ENCODE measurements around the gene CYP1A1. TPM values are rescaled to one million over a fixed set of nuclear protein-coding genes. Genes with fewer than 3 reads are reported as not detected.
"Not testable (repeated sequence)": the region's sequence is repeated elsewhere in the genome, so short reads cannot be mapped to it uniquely, and the experiment has no call there.

CYP1A1 gene
- polyA plus RNA-seq, 4 donors: 0.03 to 0.11 TPM; not detected in 2

- not testable (repeated sequence) for DNase-seq (ENCODE audit: low read depth in 4 of 4, low spot score in 3 of 4)
These were observed 12.9 kb upstream of the CYP1A1 start for GRCh38 chr15:74738239-74738638.

- DNase-seq (ENCODE audit: low read depth in 4 of 4, low spot score in 3 of 4): no peak
These were observed 10.0 kb upstream of the CYP1A1 start for GRCh38 chr15:74735305-74735704.

GRCh38 chr15:74733269-74733668 is 7.9 kb upstream of the CYP1A1 start:
- DNase-seq (ENCODE audit: low read depth in 4 of 4, low spot score in 3 of 4): no peak

GRCh38 chr15:74732846-74733245 is 7.5 kb upstream of the CYP1A1 start:
- no peak for DNase-seq (ENCODE audit: low read depth in 4 of 4, low spot score in 3 of 4)

- DNase-seq (ENCODE audit: low read depth in 4 of 4, low spot score in 3 of 4): no peak
These were observed 5.4 kb upstream of the CYP1A1 start for GRCh38 chr15:74730619-74731316.

GRCh38 chr15:74729372-74729771 is 4.0 kb upstream of the CYP1A1 start:
- not testable (repeated sequence) for DNase-seq (ENCODE audit: low read depth in 4 of 4, low spot score in 3 of 4)

- not testable (repeated sequence) for DNase-seq (ENCODE audit: low read depth in 4 of 4, low spot score in 3 of 4)
These were observed 3.4 kb upstream of the CYP1A1 start for GRCh38 chr15:74728699-74729098.

GRCh38 chr15:74727727-74728126 is 2.4 kb upstream of the CYP1A1 start:
- DNase-seq (ENCODE audit: low read depth in 4 of 4, low spot score in 3 of 4): no peak

- no peak for DNase-seq (ENCODE audit: low read depth in 4 of 4, low spot score in 3 of 4)
These were observed 1.4 kb upstream of the CYP1A1 start for GRCh38 chr15:74726774-74727164.

- no peak for DNase-seq (ENCODE audit: low read depth in 4 of 4, low spot score in 3 of 4)
These were observed 781 bp upstream of the CYP1A1 start for GRCh38 chr15:74725845-74726773.

- DNase-seq (ENCODE audit: low read depth in 4 of 4, low spot score in 3 of 4): no peak
These were observed 631 bp downstream of the CYP1A1 start for GRCh38 chr15:74724570-74725224.

GRCh38 chr15:74723754-74724334 is 1.5 kb downstream of the CYP1A1 start:
- peak in 3 of 4 donors; percentile 25 to 56 (median 43) for DNase-seq (ENCODE audit: low read depth in 4 of 4, low spot score in 3 of 4)

GRCh38 chr15:74723187-74723586 is 2.1 kb downstream of the CYP1A1 start:
- DNase-seq (ENCODE audit: low read depth in 4 of 4, low spot score in 3 of 4): no peak

GRCh38 chr15:74722591-74722990 is 2.7 kb downstream of the CYP1A1 start:
- DNase-seq (ENCODE audit: low read depth in 4 of 4, low spot score in 3 of 4): no peak

GRCh38 chr15:74716651-74717050 is 8.7 kb downstream of the CYP1A1 start:
- DNase-seq (ENCODE audit: low read depth in 4 of 4, low spot score in 3 of 4): no peak

GRCh38 chr15:74712311-74712710 is 13.0 kb downstream of the CYP1A1 start:
- DNase-seq (ENCODE audit: low read depth in 4 of 4, low spot score in 3 of 4): no peak

GRCh38 chr15:74710319-74711094 is 14.8 kb downstream of the CYP1A1 start:
- DNase-seq (ENCODE audit: low read depth in 4 of 4, low spot score in 3 of 4): no peak

GRCh38 chr15:74709892-74710291 is 15.4 kb downstream of the CYP1A1 start:
- no peak for DNase-seq (ENCODE audit: low read depth in 4 of 4, low spot score in 3 of 4)

- no peak for DNase-seq (ENCODE audit: low read depth in 4 of 4, low spot score in 3 of 4)
These were observed 16.3 kb downstream of the CYP1A1 start for GRCh38 chr15:74709011-74709410.

GRCh38 chr15:74696808-74697207 is 28.5 kb downstream of the CYP1A1 start:
- DNase-seq (ENCODE audit: low read depth in 4 of 4, low spot score in 3 of 4): no peak
